Omental fat pad (tissue), 4 donors: ENCODE results near the gene OSR1. TPM values are rescaled to one million over a fixed set of nuclear protein-coding genes. Genes with fewer than 3 reads are reported as not detected.
A peak's percentile ranks its signal among the peaks of the same experiment; 100 is the strongest.

Source experiments
- ATAC-seq: fragments of 150-250 bp; one replicate; pipeline ENCODE4 v1.9.1; 2016; ENCODE audit warnings: mild to moderate bottlenecking, moderate library complexity; ENCODE audit not compliant: low FRiP score
- DNase-seq: peaks from one replicate; pipeline ENCODE4 v3.0.0-alpha.2; 2019; ENCODE audit warnings: low spot score
- total RNA-seq, 4 donors: library from RNA; depleted of rRNA; stranded (reverse); fragments of >200 nt; gene quantifications; one replicate each; pipeline ENCODE4 v1.1.0, GENCODE V29; 2016
- TF ChIP-seq, protein P1 (sequence below), 3 donors: fragments of 450-650 bp; IDR thresholded peaks; one replicate each; pipeline ENCODE4 v1.5.1; 2016 to 2017; ENCODE audit warnings: antibody characterized with exemption in 3 of 3, mild to moderate bottlenecking in 3 of 3, moderate library complexity in 2 of 3

Gene OSR1
- total RNA-seq, 4 donors from 2014 or later = 33.7 to 148 (median 81.9) TPM

- TF ChIP-seq, protein P1, sequence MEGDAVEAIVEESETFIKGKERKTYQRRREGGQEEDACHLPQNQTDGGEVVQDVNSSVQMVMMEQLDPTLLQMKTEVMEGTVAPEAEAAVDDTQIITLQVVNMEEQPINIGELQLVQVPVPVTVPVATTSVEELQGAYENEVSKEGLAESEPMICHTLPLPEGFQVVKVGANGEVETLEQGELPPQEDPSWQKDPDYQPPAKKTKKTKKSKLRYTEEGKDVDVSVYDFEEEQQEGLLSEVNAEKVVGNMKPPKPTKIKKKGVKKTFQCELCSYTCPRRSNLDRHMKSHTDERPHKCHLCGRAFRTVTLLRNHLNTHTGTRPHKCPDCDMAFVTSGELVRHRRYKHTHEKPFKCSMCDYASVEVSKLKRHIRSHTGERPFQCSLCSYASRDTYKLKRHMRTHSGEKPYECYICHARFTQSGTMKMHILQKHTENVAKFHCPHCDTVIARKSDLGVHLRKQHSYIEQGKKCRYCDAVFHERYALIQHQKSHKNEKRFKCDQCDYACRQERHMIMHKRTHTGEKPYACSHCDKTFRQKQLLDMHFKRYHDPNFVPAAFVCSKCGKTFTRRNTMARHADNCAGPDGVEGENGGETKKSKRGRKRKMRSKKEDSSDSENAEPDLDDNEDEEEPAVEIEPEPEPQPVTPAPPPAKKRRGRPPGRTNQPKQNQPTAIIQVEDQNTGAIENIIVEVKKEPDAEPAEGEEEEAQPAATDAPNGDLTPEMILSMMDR (IDR thresholded peaks at IDR 0.05) = no peak
- no peak for ATAC-seq
- no peak for DNase-seq
Observed at GRCh38 chr2:19351499-19351898, 6.9 kb downstream of the OSR1 start.

DNA sequence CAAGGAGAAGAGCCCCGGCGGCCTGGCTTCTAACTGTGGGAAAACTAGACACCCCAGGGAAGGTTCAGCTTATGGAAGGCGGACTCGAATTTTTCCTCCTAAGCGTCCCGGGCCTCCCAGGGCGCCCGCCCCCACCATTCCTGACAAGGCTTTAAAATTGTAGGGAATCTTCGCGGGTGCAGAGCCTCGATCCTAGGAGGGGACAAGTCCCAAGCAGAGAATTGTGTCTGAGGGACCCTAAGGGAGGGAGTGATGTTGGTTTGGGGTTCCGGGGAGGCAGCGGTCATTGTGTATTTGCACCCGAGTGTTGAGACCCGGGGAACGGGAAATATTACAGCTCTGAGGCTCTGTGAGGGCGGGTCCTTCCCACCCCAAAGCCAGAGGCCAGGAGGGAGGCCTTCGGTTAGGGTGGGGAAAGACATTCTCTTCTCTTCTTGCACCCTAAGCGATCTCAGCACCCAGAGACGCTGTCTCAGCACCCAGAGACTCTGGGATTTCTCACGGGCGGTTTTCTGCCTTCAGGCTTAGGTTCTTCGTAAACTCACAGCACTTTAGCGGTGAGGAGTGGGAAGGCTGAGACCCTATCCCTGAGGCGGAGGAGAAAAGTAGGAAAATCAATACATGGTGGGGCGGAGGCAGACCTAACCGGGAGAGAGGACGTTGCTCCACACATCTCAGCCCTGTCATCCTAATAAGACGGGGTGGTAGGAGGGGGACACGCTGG, 7.6 kb downstream of the OSR1 start:
- ATAC-seq (no peak), DNase-seq (no peak)
- TF ChIP-seq, protein P1 (IDR thresholded peaks at IDR 0.05) = no peak

- DNase-seq (no peak), ATAC-seq (no peak)
- TF ChIP-seq, protein P1 (IDR thresholded peaks at IDR 0.05) = peak in 1 of 3 donors; percentile 16
Observed at GRCh38 chr2:19349911-19350677, 8.3 kb downstream of the OSR1 start.

- TF ChIP-seq, protein P1 (IDR thresholded peaks at IDR 0.05) = no peak
- peak; percentile 4 for ATAC-seq
- DNase-seq = no peak
Observed at GRCh38 chr2:19348692-19349091, 9.7 kb downstream of the OSR1 start.

DNA sequence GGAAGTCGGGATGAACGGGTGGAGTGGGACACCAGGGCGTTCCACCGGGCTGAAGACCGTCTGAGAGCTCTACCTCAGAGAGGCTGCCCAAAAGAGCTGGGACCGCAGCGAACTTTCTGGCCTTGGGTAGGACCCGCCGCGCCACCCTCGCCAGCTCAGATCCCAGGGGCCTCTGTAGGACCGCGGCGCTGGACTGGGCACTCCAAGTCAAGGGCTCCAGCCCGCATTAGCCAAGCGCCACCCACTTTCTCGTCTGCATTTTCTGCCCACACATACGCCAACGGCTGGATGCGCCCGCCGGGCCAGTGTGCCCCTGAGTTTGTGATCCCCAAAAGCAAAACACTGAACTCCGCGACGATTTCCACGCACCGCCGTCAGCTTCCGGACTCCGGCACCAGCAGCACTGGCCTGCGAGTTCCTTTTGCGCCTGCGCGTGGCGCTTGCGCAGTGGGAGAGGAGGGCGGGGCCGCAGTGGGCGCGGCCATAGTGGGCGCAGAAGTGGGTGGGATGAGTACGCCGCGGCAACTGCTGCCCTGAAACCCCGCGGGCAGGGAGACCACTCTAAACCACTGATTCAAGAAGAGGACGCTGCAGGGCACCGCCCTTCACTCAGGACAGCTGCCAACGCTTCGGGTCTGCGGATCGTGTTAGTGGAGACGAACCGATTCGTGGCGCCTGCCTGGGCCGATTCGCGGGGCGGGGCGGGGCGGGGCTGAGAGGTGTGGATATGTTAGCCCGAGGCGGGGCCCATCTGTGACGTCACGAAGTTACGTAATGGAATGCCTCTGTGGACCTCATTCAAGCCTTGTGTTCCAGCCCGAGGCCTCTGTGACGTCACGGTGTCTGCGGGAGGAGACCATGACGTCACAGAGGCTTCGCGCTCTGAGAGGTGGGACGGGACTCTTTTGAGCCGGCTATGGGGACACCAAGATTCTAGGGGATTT, 10.5 kb downstream of the OSR1 start:
- TF ChIP-seq, protein P1 (IDR thresholded peaks at IDR 0.05) = no peak
- DNase-seq = peak; percentile 100
- ATAC-seq = peak; percentile 95

- no peak for DNase-seq
- peak; percentile 8 for ATAC-seq
- TF ChIP-seq, protein P1 (IDR thresholded peaks at IDR 0.05) = no peak
Observed at GRCh38 chr2:19346983-19347618, 11.3 kb downstream of the OSR1 start.
